HG03342 (cell line): Measurements from ENCODE around the gene SFI1.
"Not testable (repeated sequence)": the region's sequence is repeated elsewhere in the genome, so short reads cannot be mapped to it uniquely, and the experiment has no call there.

ENCODE experiments used
- ATAC-seq: cut with Tn5 transposase; IDR thresholded peaks from one replicate; pipeline ENCODE4 v1.9.1; 2021; ENCODE audit warnings: mild to moderate bottlenecking, moderate library complexity; ENCODE audit not compliant: unreplicated experiment

SFI1 gene

DNA sequence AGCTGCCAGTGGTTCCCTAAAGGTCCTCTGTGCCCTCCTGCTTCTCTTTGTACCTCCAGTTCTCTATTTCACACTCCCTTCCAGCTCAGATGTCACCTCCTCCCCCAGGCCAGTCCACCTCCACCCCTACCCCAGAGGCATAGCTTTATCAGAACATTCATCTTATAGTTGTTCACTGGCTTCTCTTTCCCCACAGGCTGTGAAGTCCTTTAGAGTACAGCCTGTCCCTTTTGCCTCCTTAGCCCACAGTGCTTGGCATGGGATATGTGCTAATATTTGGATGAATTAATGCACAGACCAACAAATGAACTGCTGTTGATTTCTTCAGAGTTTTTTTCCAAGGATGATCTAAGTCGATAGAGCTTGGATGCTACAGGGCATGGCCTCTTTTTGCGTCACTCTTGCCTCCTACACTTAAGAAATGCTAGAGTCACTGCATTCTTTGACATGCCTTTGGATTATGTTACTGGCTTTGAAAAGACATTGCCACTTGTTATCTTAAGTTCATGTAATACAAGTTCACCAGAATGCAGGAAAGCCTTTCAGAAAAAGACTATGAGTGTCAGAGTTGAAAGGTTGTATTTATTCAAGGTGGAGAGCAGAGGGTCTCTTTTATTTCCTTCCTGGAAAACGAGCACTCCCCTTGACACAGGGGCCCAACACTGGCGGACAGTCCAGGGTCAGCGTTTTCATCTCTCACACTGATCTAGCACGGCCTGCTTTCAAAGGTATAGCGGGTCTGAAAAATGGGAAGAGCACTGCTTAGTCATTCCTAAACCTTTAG, 90.0 kb downstream of the SFI1 start:
- ATAC-seq = no peak

DNA sequence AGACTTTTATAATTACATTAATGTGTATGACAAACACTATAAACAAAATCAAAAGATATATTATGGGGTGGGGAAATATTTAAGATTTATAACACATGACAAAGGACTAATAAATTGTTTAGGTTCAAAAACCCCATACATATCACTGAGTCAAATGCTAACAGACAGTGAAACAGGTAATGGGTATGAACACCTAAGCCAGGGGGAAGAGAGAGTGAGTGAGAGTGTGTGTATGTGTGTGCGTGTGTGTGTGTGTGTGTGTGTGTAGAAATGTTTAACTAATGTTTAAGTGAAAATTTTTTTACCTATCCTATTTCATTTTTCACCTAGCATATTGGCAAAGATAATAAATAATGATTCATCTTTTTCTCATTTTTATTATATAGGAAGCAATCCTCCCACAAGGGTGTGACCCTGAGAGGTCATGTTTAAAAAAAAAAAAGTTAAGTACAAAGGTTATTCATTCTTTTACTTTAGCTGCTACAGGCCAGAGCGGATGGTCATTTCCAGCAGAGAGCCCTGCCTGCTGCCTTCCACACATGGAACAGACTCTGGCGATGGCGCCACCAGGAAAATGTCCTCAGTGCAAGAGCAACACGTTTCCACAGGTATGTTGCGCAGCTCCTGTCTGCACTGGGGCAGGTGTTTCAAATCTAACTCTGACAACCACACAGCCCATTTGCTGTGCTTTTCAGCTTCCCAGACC, 92.8 kb downstream of the SFI1 start:
- ATAC-seq = no peak

DNA sequence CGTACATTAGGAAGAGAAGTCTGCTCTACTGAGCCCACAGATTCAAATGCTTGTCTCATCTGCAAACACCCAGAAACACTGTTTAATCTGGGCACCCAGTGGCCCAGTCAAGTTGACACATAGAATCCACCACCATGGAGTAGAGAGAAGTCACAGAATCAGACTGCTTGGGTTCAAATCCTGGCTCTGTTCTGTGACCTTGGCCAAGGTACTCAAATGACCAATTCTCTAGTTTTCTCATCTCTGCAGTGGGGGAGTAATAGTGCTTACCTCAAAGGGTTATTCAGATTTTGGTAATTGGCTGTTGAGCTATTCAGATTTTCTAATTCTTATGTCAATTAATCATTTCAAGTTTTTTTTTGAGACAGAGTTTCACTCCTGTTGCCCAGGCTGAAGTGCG, 93.8 kb downstream of the SFI1 start:
- not testable (repeated sequence) for ATAC-seq

DNA sequence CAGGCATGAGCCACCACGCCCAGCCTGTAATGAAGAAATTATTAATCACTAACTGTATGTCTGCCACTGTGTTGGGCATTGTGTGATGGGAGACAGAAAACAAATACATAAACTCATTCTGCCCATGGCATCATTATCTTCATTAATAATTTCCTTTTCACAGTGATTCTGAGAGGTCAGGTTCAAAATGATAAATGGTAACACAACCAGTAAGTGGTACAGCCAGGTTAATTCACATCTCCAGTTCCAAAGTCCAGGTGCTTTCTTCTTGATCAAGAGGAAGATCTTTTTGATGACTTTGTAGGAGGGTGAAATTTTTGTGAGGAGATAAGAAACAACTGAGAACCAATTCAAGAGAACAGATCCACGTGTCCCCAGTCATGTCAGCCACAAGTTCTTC, 98.9 kb downstream of the SFI1 start:
- no peak for ATAC-seq

DNA sequence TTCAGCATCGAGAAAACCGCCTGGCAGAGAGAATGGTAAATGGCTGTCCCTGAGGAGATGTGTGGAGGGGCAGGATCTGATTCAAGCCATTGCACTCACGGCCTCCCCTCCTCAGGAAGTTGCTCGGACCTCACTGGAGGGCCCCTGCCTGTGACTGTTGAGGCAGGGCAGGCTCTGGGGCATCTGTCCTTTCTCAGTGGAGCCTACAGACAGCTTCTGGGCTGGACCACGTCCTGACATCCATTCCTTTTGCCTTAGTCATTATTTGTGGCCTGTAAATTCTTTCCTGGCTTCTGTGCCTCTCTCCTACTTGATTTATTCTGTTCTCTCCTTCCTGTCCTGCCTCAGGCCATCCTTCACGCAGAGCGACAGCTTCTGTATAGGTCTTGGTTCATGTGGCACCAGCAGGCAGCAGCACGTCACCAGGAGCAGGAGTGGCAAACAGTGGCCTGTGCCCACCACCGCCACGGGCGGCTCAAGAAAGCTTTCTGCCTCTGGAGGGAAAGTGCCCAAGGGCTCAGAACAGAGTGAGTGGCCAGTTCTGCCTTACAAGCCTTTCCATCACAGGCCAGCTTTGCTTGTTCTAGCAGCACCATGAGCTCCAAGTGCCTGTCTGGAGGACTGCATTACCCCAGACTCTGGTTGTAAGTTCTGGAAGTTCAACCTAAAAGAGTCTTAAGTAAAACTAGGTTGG, 106.1 kb downstream of the SFI1 start:
- no peak for ATAC-seq

DNA sequence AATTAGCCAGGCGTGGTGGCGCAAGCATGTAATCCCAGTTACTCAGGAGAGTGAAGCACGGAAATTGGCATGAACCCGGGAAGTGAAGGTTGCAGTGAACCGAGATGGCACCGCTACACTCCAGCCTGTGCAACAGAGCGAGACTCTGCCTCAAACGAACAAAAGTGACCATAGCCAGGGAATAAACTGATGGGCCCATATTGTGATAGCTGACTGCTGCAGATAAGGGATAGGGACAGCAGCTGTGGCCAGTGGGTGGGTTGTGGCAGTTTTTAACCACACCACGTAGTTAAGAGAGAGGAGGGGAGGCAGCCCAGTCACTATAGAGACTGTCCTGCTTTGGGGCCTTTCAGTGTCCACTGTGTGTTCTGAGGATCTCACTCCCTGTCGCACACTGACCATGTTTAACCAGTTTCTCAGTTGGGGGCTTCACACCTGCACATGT, 106.8 kb downstream of the SFI1 start:
- no peak for ATAC-seq

DNA sequence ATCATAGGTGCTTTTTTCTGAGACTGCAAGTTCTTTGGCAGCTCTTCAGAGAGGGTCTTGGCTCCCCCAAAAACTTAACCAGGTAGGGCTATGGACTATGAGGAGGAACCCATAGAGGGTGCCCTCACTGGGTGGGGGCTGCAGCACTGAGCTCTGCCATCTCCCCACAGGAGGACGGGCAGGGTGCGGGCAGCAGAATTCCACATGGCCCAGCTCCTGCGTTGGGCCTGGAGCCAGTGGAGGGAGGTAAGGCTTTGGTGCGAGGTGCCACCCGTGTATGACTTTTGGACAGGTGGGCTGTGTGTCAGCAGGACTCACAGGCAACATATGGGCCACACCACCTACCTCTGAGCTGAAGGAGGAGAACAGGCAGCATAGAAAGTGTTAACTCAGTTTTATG, 107.2 kb downstream of the SFI1 start:
- no peak for ATAC-seq

DNA sequence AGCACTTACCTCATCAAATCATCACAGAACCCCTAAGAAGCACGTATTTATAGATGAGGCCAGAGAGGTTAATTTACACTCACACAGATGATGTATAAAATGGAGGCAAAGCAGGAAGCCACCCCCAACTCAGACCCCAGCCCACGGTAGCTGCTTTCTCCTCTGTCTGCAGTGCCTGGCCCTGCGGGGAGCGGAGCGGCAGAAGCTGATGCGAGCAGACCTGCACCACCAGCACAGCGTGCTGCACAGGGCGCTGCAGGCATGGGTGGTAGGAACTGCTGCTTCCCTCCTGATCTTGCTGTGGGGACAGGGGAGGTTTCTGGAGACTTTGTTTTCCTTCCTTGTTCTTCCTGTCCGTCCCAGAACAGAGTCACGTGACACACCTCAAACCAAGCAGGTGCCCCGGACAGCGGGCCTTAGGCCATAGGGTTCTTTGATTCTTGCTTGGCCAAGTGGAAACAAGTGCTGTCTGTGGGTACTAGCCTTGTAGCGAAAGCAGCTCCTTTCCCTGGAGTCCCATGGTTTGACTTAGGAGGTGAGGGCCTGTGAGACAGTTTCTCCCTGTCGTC, 107.9 kb downstream of the SFI1 start:
- ATAC-seq = no peak

DNA sequence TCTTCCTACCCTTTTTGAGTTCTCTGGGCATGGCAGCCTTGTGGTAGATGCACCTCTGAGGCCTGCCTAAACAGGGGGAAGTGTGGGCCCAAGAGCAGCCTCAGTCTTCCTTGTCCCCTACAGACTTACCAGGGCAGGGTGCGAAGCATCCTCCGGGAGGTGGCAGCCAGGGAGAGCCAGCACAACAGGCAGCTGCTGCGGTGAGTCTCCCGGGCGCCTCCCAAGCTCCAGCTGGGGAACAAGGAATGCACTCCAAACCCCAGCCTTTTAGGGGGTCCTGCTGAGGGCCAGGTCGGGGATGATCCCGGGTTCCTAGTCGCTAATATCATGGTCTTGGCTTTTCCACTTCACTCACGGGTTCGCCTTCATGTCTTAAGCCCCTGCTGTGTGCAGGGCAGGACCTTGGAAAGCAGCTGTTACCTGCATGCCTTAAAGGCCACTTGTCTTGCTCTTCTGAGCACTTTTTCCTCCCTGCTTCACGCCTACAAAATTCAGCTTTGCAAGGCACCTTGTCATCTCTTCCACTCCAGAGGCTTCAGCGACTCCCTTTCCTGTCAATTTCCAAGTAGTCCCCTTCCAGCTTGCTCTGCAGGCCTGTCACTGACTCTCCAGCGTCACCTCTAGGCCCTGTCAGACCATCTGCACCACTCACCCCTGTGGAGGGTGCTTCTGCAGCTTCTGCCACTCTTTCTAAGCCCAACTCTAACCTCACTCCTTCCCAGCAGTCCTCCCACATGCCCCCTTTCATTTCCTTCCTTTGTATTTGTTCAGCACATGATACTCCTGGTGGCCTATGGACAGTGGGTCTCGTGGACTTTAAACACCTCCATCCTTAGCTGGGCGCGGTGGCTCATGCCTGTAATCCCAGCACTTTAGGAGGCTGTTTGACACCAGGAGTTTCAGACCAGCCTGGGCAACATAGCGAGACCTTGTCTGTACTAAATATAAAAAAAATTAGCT, 108.7 kb downstream of the SFI1 start:
- ATAC-seq = no peak

DNA sequence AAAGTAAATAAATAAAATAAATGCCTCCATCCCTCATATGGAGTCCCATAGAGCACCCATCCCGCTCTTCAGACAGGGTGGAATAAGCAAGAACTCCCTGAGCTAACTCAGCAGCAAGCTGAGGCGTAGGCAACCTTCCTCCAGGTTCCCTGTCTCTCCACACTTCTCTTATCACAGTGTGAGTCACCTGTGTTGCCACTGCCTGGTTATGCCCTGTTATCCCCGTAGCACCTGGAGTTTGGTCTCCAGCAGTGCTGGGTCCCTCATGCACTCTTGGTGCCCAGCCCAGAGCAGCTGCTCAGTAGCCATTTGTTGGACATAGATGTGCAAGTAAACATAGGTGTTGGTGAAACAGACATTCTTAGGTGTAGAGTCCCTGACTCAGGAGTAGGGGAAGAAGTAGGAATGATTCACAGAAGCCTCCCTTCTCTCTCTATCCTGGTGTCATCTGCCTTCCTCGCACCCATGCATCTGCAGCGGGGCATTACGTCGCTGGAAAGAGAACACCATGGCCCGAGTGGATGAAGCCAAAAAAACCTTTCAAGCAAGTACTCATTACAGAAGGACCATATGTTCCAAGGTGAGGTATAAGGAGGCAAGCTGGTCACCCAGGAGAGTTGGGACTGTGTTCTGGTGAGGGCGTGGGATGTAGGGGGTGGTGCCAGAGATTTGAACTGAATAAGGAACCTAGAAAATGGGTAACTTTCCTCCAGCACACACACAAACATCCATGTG, 109.7 kb downstream of the SFI1 start:
- no peak for ATAC-seq

DNA sequence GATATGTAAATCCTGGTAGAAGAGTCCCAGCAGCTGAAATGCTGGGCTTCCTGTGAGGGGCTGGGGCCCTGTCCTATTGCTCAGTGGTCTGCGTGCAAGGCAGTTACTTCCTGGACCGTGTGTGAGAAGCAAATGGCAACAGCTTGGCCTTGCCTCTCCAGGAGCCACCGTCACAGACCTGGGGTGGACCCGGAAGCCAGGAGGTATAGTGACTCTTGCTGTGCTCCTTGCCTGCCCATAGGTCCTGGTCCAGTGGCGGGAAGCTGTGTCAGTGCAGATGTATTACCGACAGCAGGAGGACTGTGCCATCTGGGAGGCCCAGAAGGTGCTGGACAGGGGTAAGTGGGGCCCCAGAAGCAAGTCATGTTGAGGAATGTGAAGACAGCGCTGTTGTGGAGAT, 111.4 kb downstream of the SFI1 start:
- no peak for ATAC-seq

DNA sequence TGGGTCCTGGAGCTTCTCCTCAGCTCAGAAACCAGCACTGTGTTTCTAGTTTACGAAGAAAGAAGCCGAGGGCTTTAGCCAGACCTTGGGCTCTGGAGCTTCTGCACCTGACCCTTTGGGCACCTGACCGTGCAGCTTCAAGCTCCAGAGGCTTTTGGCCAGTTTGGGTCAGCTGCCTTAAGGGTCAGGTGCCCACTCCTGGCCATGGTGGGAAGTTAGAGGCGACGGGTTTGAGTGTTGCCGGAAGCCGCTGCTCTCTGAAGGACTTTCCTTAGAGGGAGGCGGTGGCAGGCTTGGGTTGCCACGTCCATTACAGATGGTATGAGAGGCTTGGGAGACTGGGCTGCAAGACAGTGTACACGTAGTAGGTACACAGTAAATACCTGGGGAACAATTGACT, 113.4 kb downstream of the SFI1 start:
- ATAC-seq = no peak

DNA sequence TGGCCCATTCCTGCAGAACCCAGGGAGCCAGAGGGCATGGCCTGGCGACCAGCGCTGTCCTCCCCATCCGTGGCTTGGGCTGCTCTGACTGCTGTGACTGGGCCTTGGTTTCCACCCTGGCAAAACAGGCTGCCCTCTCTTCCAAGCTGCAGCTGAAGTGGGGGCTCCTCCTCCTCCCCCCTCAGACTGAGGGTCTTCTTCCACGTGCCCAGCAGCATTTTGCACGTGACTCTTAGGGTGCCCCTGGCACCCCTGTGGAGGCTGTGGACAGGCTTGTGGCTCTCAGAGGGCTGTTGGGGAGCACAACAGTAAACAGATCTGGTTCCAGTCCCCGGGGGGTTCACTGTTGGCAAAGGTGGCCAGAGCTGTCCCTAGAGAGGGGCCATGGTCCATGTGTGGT, 114.3 kb downstream of the SFI1 start:
- no peak for ATAC-seq

DNA sequence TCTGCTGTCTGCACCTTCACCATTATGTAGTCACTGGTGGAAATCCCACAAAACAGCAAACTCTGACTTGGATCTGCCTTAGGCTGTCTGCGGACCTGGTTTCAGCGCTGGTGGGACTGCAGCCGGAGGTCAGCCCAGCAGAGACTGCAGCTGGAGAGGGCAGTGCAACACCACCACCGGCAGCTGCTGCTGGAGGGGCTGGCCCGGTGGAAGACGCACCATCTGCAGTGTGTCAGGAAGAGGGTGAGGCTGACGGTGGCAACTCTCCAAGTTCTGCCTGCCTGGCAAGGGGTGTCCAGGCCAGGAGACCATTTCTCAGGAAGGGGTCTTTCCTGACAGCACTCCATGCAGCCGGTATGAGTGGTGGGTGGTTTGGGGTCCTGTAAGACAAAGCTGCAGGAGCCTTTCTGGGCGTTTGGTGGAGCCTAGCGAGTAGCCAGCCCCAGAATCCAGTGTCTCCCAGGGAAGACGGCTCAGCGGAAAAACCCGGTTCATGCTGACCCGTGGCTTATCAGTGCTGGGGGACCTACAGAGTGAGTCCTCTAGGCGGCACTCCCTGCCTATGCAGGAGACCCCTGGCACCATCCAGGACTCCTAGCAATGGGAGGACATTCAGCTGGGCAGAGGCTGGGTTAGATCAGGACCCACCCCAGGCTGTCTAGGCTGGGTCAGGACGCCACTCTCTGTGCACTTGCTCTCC, 114.9 kb downstream of the SFI1 start:
- no peak for ATAC-seq

DNA sequence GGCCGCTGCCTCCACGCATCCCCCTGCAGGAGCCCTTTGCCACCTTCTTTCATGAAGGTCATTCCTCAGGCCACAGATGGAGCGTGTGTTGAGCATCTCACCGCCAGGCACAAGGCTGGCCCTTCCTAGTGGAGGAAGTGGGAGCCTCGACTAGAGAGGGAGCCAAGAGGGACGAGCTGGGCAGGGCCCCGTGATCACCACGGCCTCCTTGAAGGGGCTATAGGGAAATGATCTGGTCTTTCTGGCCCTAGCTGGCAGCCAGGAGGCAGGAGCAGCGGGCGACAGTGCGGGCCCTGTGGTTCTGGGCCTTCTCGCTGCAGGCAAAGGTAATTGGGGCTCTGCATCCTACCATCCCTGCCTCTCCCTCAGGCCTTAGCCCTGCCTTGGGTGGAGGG, 116.6 kb downstream of the SFI1 start:
- no peak for ATAC-seq

DNA sequence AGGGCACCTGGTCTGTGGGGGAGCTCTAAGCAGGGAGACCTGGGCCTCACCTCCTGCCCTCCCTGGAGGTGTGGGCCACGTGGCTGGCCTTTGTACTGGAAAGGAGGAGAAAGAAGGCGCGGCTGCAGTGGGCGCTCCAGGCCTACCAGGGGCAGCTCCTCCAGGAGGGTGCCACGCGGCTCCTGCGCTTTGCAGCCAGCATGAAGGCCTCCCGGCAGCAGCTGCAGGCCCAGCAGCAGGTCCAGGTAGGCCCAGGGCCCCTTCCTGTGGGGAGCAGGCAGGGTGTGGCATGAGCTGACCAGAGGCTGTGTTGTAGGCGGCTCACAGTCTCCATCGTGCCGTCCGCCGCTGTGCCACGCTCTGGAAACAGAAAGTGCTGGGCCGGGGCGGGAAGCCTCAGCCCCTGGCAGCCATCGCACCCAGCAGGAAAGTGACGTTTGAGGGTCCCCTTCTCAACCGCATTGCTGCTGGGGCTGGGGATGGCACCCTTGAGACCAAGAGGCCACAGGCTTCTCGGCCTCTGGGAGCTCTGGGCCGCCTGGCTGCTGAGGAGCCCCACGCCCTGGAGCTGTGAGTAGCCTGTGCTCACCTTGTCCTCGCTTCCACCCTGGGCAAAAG, 117.1 kb downstream of the SFI1 start:
- no peak for ATAC-seq

DNA sequence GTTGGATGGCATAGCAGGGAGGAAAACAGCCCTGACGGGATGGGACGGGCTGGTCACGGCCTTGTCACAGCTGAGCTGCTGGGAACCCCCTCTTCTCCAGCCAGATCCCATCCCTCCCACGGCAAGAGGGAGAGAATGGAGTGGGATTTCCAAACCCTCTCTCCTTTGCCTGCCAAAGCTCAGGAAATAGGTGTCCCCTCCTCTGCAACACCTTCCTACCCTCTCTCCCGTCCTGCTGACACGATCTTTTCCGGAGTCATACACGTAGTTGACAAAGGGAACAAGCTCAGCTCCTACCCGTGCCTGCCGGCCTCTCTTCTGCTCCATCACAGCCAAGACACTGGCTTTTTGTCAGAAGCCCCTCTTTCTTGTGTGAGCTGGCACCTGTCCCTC, 117.6 kb downstream of the SFI1 start:
- no peak for ATAC-seq

DNA sequence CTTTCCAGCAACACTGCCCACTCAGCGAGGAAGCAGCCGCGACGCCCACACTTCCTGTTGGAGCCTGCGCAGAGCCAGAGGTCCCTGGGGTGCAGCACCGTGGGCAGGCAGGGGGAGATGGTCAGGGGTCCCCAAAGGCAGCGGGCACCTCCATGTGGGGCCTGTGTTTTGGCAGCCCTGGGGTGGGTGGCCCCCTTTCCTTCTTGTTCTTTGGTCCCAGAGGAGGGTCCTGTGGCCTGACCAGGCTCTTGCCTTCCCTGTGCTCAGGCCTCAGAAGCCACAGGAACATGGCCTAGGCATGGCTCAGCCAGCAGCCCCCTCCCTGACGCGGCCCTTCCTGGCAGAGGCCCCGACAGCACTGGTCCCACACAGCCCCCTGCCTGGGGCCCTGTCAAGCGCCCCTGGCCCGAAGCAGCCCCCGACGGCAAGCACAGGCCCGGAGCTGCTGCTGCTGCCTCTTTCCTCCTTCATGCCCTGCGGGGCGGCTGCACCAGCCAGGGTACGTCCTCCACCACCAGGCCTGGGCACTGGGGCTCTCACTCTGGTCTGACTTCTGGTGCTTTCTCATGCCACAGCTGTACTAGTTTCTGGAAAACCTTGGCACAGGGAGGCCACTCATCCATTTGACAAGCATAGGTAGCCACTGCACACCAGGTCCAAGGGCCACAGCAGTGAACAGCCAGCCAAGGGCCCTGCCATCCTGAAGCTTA, 118.6 kb downstream of the SFI1 start:
- ATAC-seq = no peak
